Measurements from ENCODE around the gene TMEM129.
A peak's percentile ranks its signal among the peaks of the same experiment; 100 is the strongest.

Gene TMEM129

GRCh38 chr4:1678244-1678643, 42.9 kb downstream of the TMEM129 start (continued):
- TF ChIP-seq ZNF629 (tag by site-specific recombination; IDR thresholded peaks at IDR 0.05) (no peak), ZNF138 (tag by site-specific recombination; IDR thresholded peaks at IDR 0.05; ENCODE audit: borderline replicate concordance) (no peak), ZNF266 (tag by site-specific recombination; IDR thresholded peaks at IDR 0.05; ENCODE audit: low read depth) (no peak), ZNF10 (tag by site-specific recombination; IDR thresholded peaks at IDR 0.05) (no peak), TRIM28 (IDR thresholded peaks at IDR 0.05; ENCODE audit: borderline replicate concordance, low read length) (no peak)

GRCh38 chr4:1676605-1677525, 44.3 kb downstream of the TMEM129 start:
- Histone ChIP-seq H3K36me3 (ENCODE audit: control insufficient read depth in 2 of 2, insufficient read depth in 1 of 2, low read length in 2 of 2) (no peaks in the 10 kb centered on the region), H3K9me3 (ENCODE audit: control insufficient read depth, insufficient read depth, low read depth, low read length) (no peaks in the 10 kb centered on the region), H3K27ac (ENCODE audit: extremely low read depth, low read depth, low read length) (no peak overlapping the region), H3K4me3 (ENCODE audit: low read depth, low read length) (no peak overlapping the region), H3K4me1 (ENCODE audit: control insufficient read depth, insufficient read depth, low read length) (no peaks in the 10 kb centered on the region)
- TF ChIP-seq FEZF1 (tag by site-specific recombination; IDR thresholded peaks at IDR 0.05) (no peak), ZFHX2 (tag by site-specific recombination; conservative IDR thresholded peaks at IDR 0.05) (no peak), ZNF670 (tag by site-specific recombination; IDR thresholded peaks at IDR 0.05; ENCODE audit: low read depth) (no peak), INSM2 (tag by site-specific recombination; IDR thresholded peaks at IDR 0.05) (no peak), ZNF248 (tag by site-specific recombination; IDR thresholded peaks at IDR 0.05) (no peak), ZNF449 (tag by site-specific recombination; IDR thresholded peaks at IDR 0.05) (peak; percentile 23; the same call in 1 of the 2 replicates), ZNF530 (tag by site-specific recombination; IDR thresholded peaks at IDR 0.05; ENCODE audit: low read depth) (no peak), ZNF239 (tag by site-specific recombination; IDR thresholded peaks at IDR 0.05) (no peak), TSHZ1 (tag by site-specific recombination; IDR thresholded peaks at IDR 0.05; ENCODE audit: borderline replicate concordance) (no peak)
- ChIA-PET POLR2A (no interaction called here), CTCF (no interaction called here)

GRCh38 chr4:1675802-1676137, 45.4 kb downstream of the TMEM129 start:
- Histone ChIP-seq H3K27ac (ENCODE audit: extremely low read depth, low read depth, low read length) (no peak overlapping the region), H3K4me1 (ENCODE audit: control insufficient read depth, insufficient read depth, low read length) (no peaks in the 10 kb centered on the region), H3K4me3 (ENCODE audit: low read depth, low read length) (no peak overlapping the region), H3K36me3 (ENCODE audit: control insufficient read depth in 2 of 2, insufficient read depth in 1 of 2, low read length in 2 of 2) (no peaks in the 10 kb centered on the region), H3K9me3 (ENCODE audit: control insufficient read depth, insufficient read depth, low read depth, low read length) (no peaks in the 10 kb centered on the region)
- CTCF ChIA-PET = interaction anchor here (0.7 kb wide), 1 partner anchor 9 kb away, joined by 3 read pairs; no protein-coding TSS in a partner anchor
- POLR2A ChIA-PET = no interaction called here
- TF ChIP-seq ZNF639 (tag by site-specific recombination; IDR thresholded peaks at IDR 0.05) (no peak), ZBTB44 (tag by site-specific recombination; IDR thresholded peaks at IDR 0.05) (no peak), ZNF704 (tag by site-specific recombination; IDR thresholded peaks at IDR 0.05) (no peak), ZNF596 (tag by site-specific recombination; IDR thresholded peaks at IDR 0.05) (no peak), SP3 (tag by site-specific recombination; IDR thresholded peaks at IDR 0.05) (no peak)
